T47D (cell line): Measurements from ENCODE around the gene HSD17B10.
"Not testable (repeated sequence)": the region's sequence is repeated elsewhere in the genome, so short reads cannot be mapped to it uniquely, and the experiment has no call there.

Experiments used
- DNase-seq, 2 experiments: peaks; one replicate each; pipeline versions ENCODE4 v3.0.0 to v3.0.0-alpha.2; 2011 to 2012; ENCODE audit warnings: low read depth in 1 of 2, low spot score in 1 of 2
- JUND ChIP-seq: IDR thresholded peaks from 2 replicates; pipeline ENCODE4 v1.6.1; 2012; ENCODE audit warnings: low read depth
- in situ Hi-C: cut with HindIII; loops from 2 replicates; pipeline ENCODE4 v1.10.0; 2016; ENCODE audit warnings: low sequenced_read_pairs, low pct_unique_long_range_greater_than_20kb

The HSD17B10 gene

GRCh38 chrX:53433651-53434639 is at the start of gene HSD17B10:
HSD17B10 (minus strand) TSS chrX:53434370; CDS start chrX:53434345, 25 bp downstream.
- TF ChIP-seq JUND: no peak
- DNase-seq: peak; percentile 73 to 93
- in situ Hi-C loops: no loop called here

- in situ Hi-C loops: no loop called here
- no peak for DNase-seq
- no peak for TF ChIP-seq JUND
These were observed 49.2 kb upstream of the HSD17B10 start for GRCh38 chrX:53483416-53483815.

- no peak for TF ChIP-seq JUND
- in situ Hi-C loops: no loop called here
- peak; percentile 38 to 85 for DNase-seq
These were observed 47.8 kb upstream of the HSD17B10 start for GRCh38 chrX:53481816-53482465.

GRCh38 chrX:53481093-53481492 is 46.9 kb upstream of the HSD17B10 start:
- no peak for TF ChIP-seq JUND
- peak in 1 of 2 experiments; percentile 42 for DNase-seq
- in situ Hi-C loops: no loop called here

GRCh38 chrX:53479301-53479700 is 45.1 kb upstream of the HSD17B10 start:
- in situ Hi-C loops: no loop called here
- DNase-seq: peak in 1 of 2 experiments; percentile 79
- TF ChIP-seq JUND: no peak

GRCh38 chrX:53476371-53476770 is 42.2 kb upstream of the HSD17B10 start:
- in situ Hi-C loops: no loop called here
- DNase-seq: no peak
- TF ChIP-seq JUND: no peak

- TF ChIP-seq JUND: no peak
- DNase-seq: no peak
- in situ Hi-C loops: no loop called here
These were observed 40.5 kb upstream of the HSD17B10 start for GRCh38 chrX:53474707-53475106.

- in situ Hi-C loops: no loop called here
- DNase-seq: no peak
- no peak for TF ChIP-seq JUND
These were observed 37.2 kb upstream of the HSD17B10 start for GRCh38 chrX:53471346-53471745.

GRCh38 chrX:53468659-53469058 is 34.5 kb upstream of the HSD17B10 start:
- DNase-seq, in situ Hi-C loops: not testable (repeated sequence)

GRCh38 chrX:53458082-53458481 is 23.9 kb upstream of the HSD17B10 start:
- in situ Hi-C loops: no loop called here
- no peak for TF ChIP-seq JUND
- DNase-seq: no peak

GRCh38 chrX:53456254-53456653 is 22.1 kb upstream of the HSD17B10 start:
- no peak for DNase-seq
- in situ Hi-C loops: no loop called here
- no peak for TF ChIP-seq JUND

- no peak for DNase-seq
- no peak for TF ChIP-seq JUND
- in situ Hi-C loops: no loop called here
These were observed 18.6 kb upstream of the HSD17B10 start for GRCh38 chrX:53452812-53453211.

GRCh38 chrX:53449632-53450031 is 15.5 kb upstream of the HSD17B10 start:
- in situ Hi-C loops: no loop called here
- no peak for TF ChIP-seq JUND
- no peak for DNase-seq
